IPS DF 6.9 (cell line): ENCODE results near the gene ACTL6A.

Source experiments
- DNase-seq: peaks from one replicate; pipeline ENCODE4 v3.0.0-alpha.2; 2013; ENCODE audit warnings: low read depth, low spot score
- H3K27ac ChIP-seq: one replicate; pipeline ENCODE4 v1.5.1; 2013; ENCODE audit warnings: low read length, control low read depth
- H3K27me3 ChIP-seq: 2 replicates; pipeline ENCODE4 v1.6.1; 2013; ENCODE audit warnings: mild to moderate bottlenecking, low read length; ENCODE audit not compliant: control insufficient read depth, insufficient read depth
- H3K36me3 ChIP-seq: 2 replicates; pipeline ENCODE4 v1.6.1; 2013; ENCODE audit warnings: low read length; ENCODE audit not compliant: control insufficient read depth, insufficient read depth
- H3K4me1 ChIP-seq: 2 replicates; pipeline ENCODE4 v1.6.1; 2013; ENCODE audit warnings: low read length; ENCODE audit not compliant: control insufficient read depth, insufficient read depth
- H3K4me3 ChIP-seq: 2 replicates; pipeline ENCODE4 v1.5.1; 2013; ENCODE audit warnings: mild to moderate bottlenecking, low read length
- H3K9me3 ChIP-seq: 2 replicates; pipeline ENCODE4 v1.6.1; 2013; ENCODE audit warnings: low read length, inconsistent platforms; ENCODE audit not compliant: control insufficient read depth, insufficient read depth
- WGBS: extraction: QIAGEN DNeasy Blood & Tissue Kit; methylation state at CpG from one replicate; pipeline ENCODE4 v1.1.7; 2013; ENCODE audit warnings: mixed read lengths, missing lambda C conversion rate; ENCODE audit not compliant: insufficient read length, insufficient coverage; 5-methylcytosine and 5-hydroxymethylcytosine counted together

Gene ACTL6A

GRCh38 chr3:179589143-179589542 lies 26.4 kb downstream of the ACTL6A start:
- Histone ChIP-seq H3K9me3 (no peaks in the 10 kb centered on the region), H3K4me1 (no peaks in the 10 kb centered on the region), H3K27ac (no peak overlapping the region), H3K27me3 (no peaks in the 10 kb centered on the region), H3K36me3 (peaks cover 6% of the 10 kb centered on the region; the same call in 1 of the 2 replicates), H3K4me3 (no peak overlapping the region)
- DNase-seq: no peak

GRCh38 chr3:179590669-179591068 lies 27.9 kb downstream of the ACTL6A start:
- Histone ChIP-seq H3K27ac (no peak overlapping the region), H3K27me3 (no peaks in the 10 kb centered on the region), H3K9me3 (no peaks in the 10 kb centered on the region), H3K4me1 (no peaks in the 10 kb centered on the region), H3K36me3 (peaks cover 6% of the 10 kb centered on the region; the same call in 1 of the 2 replicates), H3K4me3 (no peak overlapping the region)
- no CpG with 5 or more reads among the region's 2 CpGs for WGBS
- DNase-seq: no peak

GRCh38 chr3:179591313-179591712 lies 28.6 kb downstream of the ACTL6A start:
- Histone ChIP-seq H3K36me3 (peaks cover 6% of the 10 kb centered on the region; the same call in 1 of the 2 replicates), H3K9me3 (no peaks in the 10 kb centered on the region), H3K27ac (no peak overlapping the region), H3K4me1 (no peaks in the 10 kb centered on the region), H3K4me3 (no peak overlapping the region), H3K27me3 (no peaks in the 10 kb centered on the region)
- no peak for DNase-seq
- no CpG with 5 or more reads among the region's 1 CpG for WGBS

- H3K27ac ChIP-seq: no peak overlapping the region
- H3K27me3 ChIP-seq: no peaks in the 10 kb centered on the region
- no peak overlapping the region for H3K4me3 ChIP-seq
- no peak for DNase-seq
- WGBS: no CpG with 5 or more reads among the region's 4 CpGs
- peaks cover 6% of the 10 kb centered on the region; the same call in 1 of the 2 replicates for H3K36me3 ChIP-seq
- no peaks in the 10 kb centered on the region for H3K9me3 ChIP-seq
- no peaks in the 10 kb centered on the region for H3K4me1 ChIP-seq
Measured at GRCh38 chr3:179599531-179599930, 36.8 kb downstream of the ACTL6A start.

GRCh38 chr3:179603321-179603720 lies 40.6 kb downstream of the ACTL6A start:
- no peak for DNase-seq
- H3K4me3 ChIP-seq: no peak overlapping the region
- peaks cover 2% of the 10 kb centered on the region; the same call in 1 of the 2 replicates for H3K36me3 ChIP-seq
- H3K27me3 ChIP-seq: no peaks in the 10 kb centered on the region
- no peaks in the 10 kb centered on the region for H3K4me1 ChIP-seq
- H3K27ac ChIP-seq: no peak overlapping the region
- WGBS: no CpG with 5 or more reads among the region's 4 CpGs
- H3K9me3 ChIP-seq: no peaks in the 10 kb centered on the region

GRCh38 chr3:179603831-179604230 lies 41.1 kb downstream of the ACTL6A start:
- no CpG with 5 or more reads among the region's 3 CpGs for WGBS
- no peaks in the 10 kb centered on the region for H3K27me3 ChIP-seq
- H3K4me1 ChIP-seq: no peaks in the 10 kb centered on the region
- peaks cover 2% of the 10 kb centered on the region; the same call in 1 of the 2 replicates for H3K36me3 ChIP-seq
- H3K4me3 ChIP-seq: peak overlapping the region; percentile 85; the same call in 1 of the 2 replicates
- H3K9me3 ChIP-seq: no peaks in the 10 kb centered on the region
- H3K27ac ChIP-seq: no peak overlapping the region
- DNase-seq: no peak

- Histone ChIP-seq H3K27ac (no peak within 1 kb of the TSS), H3K36me3 (peaks cover 2% of the 10 kb centered on the region; the same call in 1 of the 2 replicates), H3K9me3 (no peaks in the 10 kb centered on the region), H3K4me3 (peak within 1 kb of the TSS; percentile 85), H3K27me3 (no peaks in the 10 kb centered on the region), H3K4me1 (no peaks in the 10 kb centered on the region)
- no CpG with 5 or more reads among the region's 45 CpGs for WGBS
- DNase-seq: peak; percentile 91
Measured at GRCh38 chr3:179604321-179605078, 41.8 kb downstream of the ACTL6A start, which contains the start of the genes MRPL47 and NDUFB5. MRPL47 (minus strand) TSS chr3:179604638; CDS start chr3:179604624, 14 bp downstream. NDUFB5 (plus strand) TSS chr3:179604794; CDS start chr3:179604816, 22 bp downstream.

GRCh38 chr3:179606534-179607085 lies 43.9 kb downstream of the ACTL6A start:
- no peak overlapping the region for H3K4me3 ChIP-seq
- no CpG with 5 or more reads among the region's 4 CpGs for WGBS
- no peaks in the 10 kb centered on the region for H3K27me3 ChIP-seq
- no peak for DNase-seq
- no peak overlapping the region for H3K27ac ChIP-seq
- no peaks in the 10 kb centered on the region for H3K9me3 ChIP-seq
- no peaks in the 10 kb centered on the region for H3K36me3 ChIP-seq
- H3K4me1 ChIP-seq: no peaks in the 10 kb centered on the region

- no peak for DNase-seq
- Histone ChIP-seq H3K27ac (no peak overlapping the region), H3K9me3 (no peaks in the 10 kb centered on the region), H3K4me1 (no peaks in the 10 kb centered on the region), H3K27me3 (no peaks in the 10 kb centered on the region), H3K4me3 (no peak overlapping the region), H3K36me3 (no peaks in the 10 kb centered on the region)
- no CpG with 5 or more reads among the region's 6 CpGs for WGBS
Measured at GRCh38 chr3:179608931-179609720, 46.4 kb downstream of the ACTL6A start.

GRCh38 chr3:179610066-179610465 lies 47.3 kb downstream of the ACTL6A start:
- Histone ChIP-seq H3K4me3 (no peak overlapping the region), H3K9me3 (no peaks in the 10 kb centered on the region), H3K36me3 (no peaks in the 10 kb centered on the region), H3K27me3 (no peaks in the 10 kb centered on the region), H3K4me1 (no peaks in the 10 kb centered on the region), H3K27ac (no peak overlapping the region)
- no CpG with 5 or more reads among the region's 4 CpGs for WGBS
- no peak for DNase-seq
